Breast epithelium (tissue), 3 donors: ENCODE measurements around the gene RPS3A.

Source experiments
- CTCF ChIP-seq, 3 donors: fragments of 450-650 bp; IDR thresholded peaks; one replicate each; pipeline ENCODE4 v1.5.1; 2016 to 2017; ENCODE audit warnings: antibody characterized with exemption in 3 of 3, mild to moderate bottlenecking in 3 of 3, moderate library complexity in 3 of 3
- POLR2A ChIP-seq: fragments of 450-650 bp; IDR thresholded peaks from one replicate; pipeline ENCODE4 v1.6.1; 2016; ENCODE audit warnings: antibody characterized with exemption, mild to moderate bottlenecking, moderate library complexity
- POLR2AphosphoS5 ChIP-seq, 3 donors: sonication (generic); formaldehyde crosslinking; IDR thresholded peaks; one replicate each; pipeline ENCODE4 v1.6.1; 2017; ENCODE audit warnings: antibody characterized with exemption in 3 of 3

- TF ChIP-seq CTCF (IDR thresholded peaks at IDR 0.05) (no peak), POLR2A (no peak), POLR2AphosphoS5 (IDR thresholded peaks at IDR 0.05) (no peak)
These were observed 43.9 kb upstream of the RPS3A start for GRCh38 chr4:151055539-151055938.
